ENCODE measurements around the gene PRKCD.

The PRKCD gene

DNA sequence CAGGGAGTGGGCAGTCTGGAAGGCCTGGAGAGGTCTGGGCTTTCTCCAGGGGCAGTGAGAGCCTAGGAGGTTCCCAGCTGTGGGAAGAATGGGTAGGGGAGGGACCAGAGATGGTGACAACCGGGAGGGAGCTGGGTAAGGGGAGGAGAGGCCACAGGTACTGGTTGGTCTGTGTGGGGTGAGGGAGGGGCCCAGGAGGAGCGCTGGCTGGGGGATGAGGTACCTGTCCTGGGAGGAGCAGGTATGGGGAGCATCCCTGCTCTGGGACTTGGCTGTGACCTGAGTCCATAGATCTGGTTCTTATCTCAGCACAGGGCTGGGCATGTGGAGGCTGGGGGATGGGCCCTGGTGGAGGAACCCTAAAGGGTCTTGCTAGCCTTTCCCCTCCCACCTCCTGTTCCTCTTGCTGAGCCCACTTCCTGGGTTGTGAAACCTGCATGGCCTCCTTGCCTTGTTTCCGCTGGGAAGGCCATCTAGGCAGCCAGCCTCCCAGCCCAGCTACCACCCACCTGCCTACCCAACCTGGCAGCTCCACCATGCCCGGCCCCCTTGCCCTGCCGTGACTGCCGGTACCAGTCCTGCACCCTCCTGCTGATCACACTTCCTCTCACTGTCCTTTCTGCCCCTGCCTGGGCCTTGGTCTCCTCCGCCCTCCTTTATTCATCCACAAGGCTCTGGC is 11.0 kb downstream of the PRKCD start:
- no peak for DNase-seq

DNA sequence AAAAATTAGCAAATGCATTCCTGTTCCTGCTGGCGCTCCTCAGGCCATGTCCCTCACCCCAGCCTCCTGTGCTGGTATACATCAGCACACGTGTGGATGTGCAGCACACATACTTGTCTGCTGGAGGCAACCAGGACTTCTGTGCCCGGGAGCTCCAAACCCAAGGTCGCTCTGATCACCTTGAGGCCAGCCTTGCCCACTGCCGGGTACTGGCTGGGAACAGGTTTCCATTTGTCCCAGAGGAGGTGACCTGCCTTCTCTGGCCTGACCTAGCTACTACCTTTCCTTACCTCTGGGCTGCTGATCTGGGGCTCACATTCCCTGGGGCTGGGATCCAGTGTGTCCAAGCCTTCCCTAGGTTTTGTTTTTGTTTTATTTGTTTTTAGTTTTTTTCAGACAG is 12.1 kb downstream of the PRKCD start:
- no peak for DNase-seq

DNA sequence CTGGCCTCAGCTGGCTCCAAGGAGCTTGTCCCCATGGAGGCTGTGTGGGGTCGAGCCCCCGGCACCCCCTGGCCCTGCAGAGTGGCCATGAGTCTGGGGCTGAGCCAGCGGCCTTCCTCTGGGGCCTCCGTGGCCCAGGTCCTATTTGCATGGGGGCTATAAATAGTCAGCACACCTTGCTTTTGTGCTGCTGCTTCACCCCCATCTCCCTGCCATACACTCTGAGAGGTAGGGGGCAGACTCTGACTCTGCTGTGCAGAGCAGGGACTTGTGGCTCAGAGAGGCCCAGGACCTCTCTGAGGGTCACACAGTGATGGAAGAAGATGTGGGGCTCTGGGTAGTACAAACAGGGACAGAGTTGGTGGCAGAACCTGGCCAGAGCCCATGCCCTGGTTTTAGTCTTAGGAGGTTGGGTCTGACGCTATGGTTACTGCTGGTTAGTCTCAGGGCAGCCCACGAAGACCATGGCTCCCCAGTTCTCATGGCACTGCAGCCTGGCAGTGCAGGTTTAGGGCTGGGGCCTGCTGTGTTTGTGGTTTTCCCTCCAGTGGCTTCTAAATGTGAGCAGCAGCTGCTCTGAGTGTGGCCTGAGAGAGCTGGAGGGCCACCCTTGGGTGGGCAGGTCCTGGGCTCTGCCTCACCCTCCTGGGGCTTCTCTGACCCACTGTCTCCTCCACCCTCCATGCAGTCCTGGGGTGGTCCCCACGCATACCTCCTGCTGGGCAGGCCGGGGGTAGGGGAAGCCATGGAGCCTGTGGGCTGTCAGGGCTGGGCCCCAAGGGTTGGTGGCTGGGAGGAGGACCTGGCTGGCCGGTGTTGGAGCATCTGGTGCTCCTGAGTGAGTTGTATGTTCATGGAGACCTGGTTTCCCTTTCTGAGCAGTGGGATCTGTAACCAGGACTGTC is 13.6 kb downstream of the PRKCD start:
- no peak for DNase-seq

GRCh38 chr3:53175613-53176540 is 14.9 kb downstream of the PRKCD start:
- no peak for DNase-seq

GRCh38 chr3:53178246-53178645 is 17.2 kb downstream of the PRKCD start:
- no peak for DNase-seq

GRCh38 chr3:53179580-53179979 is 18.6 kb downstream of the PRKCD start:
- no peak for DNase-seq

- no peak for DNase-seq
Observed at GRCh38 chr3:53180305-53181023, 19.5 kb downstream of the PRKCD start.

- no peak for DNase-seq
Observed at GRCh38 chr3:53181024-53181371, 20.0 kb downstream of the PRKCD start.

DNA sequence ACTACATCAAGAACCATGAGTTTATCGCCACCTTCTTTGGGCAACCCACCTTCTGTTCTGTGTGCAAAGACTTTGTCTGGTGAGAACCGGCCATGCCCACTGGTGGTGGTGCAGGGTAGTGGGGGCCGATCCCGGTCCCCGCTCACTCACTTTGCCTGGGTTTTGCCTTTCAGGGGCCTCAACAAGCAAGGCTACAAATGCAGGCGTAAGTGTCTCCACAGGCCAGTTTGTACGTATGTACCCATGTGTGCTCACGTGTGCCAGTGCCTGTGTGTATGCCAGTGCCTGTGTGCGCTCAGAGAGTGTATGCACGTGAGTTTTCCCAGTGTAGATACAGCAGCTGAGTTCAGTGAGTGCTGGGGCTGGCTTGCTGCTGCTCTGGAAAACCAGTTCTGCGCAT is 20.5 kb downstream of the PRKCD start:
- no peak for DNase-seq

DNA sequence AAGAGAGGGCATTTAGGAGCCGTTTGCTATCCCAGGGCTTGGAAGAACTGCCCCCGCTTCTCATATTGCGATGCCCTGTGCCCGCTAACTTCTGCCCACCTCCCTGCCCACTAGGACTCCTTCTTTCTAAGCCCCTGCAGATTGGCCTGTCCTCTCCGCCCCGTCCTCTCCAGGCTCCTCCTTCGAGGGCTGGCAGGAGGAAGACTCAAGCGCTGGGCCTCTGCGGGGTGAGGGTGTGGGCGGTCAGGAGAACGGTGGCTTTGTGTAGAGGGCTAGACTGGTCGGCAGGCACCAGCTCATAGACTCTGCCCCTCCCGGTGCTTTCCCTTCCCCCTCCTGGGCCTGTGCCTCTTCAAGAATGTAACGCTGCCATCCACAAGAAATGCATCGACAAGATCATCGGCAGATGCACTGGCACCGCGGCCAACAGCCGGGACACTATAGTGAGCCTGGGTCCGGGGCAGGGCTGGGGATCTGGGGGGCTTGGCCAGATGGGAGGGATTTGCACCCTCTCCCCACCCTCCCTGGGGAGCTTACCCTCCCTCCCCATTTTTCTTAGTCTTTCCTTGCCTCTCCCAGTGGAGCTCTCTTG is 21.9 kb downstream of the PRKCD start:
- no peak for DNase-seq

- DNase-seq, result no peak
Observed at GRCh38 chr3:53183514-53183913, 22.5 kb downstream of the PRKCD start.

DNA sequence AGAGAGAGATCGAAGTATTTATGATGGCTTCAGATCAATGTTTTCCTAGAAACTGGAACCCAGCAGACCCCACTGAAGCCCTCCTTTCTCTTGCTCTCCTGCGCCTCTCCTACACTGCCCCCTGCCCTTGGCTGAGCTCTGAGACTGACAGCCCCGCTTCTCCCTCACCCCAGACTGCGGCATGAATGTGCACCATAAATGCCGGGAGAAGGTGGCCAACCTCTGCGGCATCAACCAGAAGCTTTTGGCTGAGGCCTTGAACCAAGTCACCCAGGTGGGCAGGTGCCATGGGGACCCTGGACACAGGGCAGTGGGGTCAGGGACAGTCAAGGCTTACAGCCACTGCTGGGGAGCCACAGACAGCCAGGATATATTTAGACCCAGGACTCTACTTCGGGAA is 23.7 kb downstream of the PRKCD start:
- DNase-seq, result no peak

DNA sequence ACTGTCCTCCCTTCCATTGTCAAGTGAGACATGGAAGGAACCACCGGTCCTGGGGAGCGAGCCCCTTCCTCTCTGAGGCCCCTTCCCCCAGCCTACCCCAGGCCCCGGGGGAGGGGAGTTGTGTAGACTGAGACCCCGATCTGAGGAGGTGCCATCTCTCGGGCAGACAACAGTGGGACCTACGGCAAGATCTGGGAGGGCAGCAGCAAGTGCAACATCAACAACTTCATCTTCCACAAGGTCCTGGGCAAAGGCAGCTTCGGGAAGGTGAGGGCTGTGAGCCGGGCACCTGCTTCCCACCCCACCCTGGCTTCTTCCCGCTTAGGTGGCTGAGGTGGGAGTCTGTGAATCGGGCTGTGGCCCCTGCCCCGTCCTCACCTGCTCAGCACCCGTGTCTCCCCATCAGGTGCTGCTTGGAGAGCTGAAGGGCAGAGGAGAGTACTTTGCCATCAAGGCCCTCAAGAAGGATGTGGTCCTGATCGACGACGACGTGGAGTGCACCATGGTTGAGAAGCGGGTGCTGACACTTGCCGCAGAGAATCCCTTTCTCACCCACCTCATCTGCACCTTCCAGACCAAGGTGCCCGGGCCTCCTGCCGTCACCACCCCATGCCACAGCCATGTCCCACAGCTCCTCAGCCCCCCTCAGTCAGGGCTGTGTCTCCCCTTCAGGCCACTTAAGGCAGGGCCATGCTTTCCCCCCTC is 24.9 kb downstream of the PRKCD start:
- no peak for DNase-seq

DNA sequence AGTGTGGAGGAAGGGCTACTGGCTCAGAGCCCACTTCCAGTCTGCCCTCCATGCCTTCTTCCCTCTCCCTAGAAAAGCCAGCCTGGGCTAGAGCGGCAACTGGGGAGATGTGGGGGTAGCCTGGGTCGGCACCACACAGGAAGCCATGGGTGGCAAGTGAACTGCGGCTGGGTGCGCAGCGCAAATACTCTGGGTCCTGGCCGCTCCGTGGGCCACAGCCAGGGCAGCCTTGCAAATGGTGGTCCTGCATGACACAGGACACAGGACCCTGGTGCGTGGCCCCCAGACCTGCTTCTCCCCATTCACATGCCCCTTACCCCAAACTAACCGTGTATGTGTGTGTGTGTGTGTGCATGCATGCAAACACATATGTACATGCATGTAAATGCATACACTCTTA is 25.7 kb downstream of the PRKCD start:
- no peak for DNase-seq

- DNase-seq, result no peak
Observed at GRCh38 chr3:53187430-53187829, 26.4 kb downstream of the PRKCD start.

DNA sequence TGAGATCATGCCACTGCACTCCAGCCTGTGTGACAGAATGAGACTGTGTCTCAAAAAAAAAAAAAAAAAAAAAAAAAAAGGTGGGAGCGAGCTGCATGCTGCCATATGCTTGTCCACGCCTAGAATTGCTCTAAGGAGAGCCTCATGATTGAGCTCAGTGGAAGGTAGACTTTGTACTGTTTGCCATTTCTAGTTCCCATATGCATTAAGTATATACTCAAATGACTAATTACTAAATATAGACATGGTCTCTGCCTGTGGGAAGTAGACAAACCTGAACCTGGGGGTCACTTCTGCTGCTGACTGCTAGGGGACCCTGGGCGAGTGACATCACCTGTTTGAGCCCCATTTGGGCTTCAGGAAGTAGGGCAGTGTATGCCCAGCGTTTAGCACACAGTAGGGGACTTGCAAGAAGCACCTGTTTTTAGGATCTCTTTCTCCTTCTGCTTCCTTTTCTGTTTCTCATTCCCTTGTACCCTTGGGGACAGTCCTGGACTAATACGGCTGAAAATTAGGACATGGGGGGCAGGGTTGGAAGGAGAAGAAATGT is 27.2 kb downstream of the PRKCD start:
- no peak for DNase-seq

- no peak for DNase-seq
Observed at GRCh38 chr3:53188720-53189119, 27.7 kb downstream of the PRKCD start.

DNA sequence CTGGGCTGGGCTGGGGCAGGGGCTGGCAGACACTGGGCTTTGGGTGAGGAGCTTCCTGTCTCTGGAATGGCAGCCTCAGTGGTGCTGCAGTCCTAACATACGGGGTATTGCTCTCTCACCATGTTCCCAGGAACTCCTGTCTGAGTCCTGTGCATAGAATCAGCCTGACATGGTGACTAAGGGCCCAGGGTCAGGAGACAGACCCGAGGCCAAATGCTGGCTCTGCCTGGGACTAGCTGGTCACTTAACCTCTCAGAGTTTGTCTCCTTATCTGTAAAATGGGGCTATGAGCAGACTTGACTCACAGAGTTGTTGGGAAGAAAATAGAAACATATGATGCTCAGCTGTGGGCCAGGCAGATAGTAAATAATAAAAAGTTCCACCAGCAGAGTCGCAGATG is 28.3 kb downstream of the PRKCD start:
- DNase-seq, result no peak

GRCh38 chr3:53190659-53191058 is 29.6 kb downstream of the PRKCD start:
- DNase-seq, result no peak

GRCh38 chr3:53191836-53192480 is 30.9 kb downstream of the PRKCD start:
- DNase-seq, result no peak

DNA sequence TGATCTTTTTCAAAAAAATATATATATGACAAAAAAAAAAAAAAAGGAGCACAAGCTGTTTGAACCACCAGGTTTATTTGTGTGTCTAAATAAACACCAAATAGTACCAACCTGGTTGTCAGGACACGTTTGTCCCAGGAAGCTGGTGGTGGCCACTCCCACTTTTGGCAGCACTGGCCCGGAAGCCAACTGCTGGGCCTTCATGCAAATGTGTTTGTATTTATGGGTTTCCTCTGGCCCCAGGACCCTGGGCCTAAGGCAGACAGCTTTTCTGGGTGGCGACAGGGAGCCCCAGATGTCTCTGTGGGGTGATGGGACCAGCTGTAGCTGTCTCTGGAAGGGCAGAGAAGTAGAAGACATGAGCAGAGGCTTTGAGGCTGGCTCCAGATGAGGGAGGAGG is 31.6 kb downstream of the PRKCD start:
- DNase-seq, result no peak

Measured in NCI-H1694 treated with DMSO at 0.1 percent for 48 hours (cell line).